COLO668 (cell line): ENCODE measurements around the gene SIN3B.

Experiments used
- DNase-seq: peaks from one replicate; lab custom pipeline; 2025; ENCODE audit not compliant: unreplicated experiment; lab: John Stamatoyannopoulos, UW

SIN3B gene

DNA sequence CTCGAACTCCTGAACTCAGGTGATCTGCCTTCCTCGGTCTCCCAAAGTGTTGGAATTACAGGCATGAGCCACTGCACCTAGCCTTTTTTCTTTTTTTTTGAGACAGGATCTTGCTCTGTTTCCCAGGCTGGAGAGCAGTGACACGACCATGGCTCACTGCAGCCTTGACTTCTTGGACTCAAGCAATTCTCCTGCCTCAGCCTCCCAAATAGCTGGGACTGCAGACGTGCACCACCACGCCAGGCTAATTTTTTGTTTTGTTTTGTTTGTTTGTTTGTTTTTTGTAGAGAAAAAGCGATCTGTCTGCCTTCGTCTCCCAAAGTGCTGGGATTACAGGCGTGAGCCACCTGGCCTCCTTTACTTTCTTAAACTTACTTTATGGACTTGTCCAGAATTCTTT lies 6.5 kb upstream of the SIN3B start:
- no peak for DNase-seq

GRCh38 chr19:16824658-16825311 lies 4.4 kb upstream of the SIN3B start:
- DNase-seq: no peak

GRCh38 chr19:16825312-16826052 lies 3.7 kb upstream of the SIN3B start:
- peak; percentile 4 for DNase-seq

GRCh38 chr19:16829822-16830289 lies 658 bp downstream of the SIN3B start:
- no peak for DNase-seq

GRCh38 chr19:16830679-16831078 lies 1.5 kb downstream of the SIN3B start:
- no peak for DNase-seq

DNA sequence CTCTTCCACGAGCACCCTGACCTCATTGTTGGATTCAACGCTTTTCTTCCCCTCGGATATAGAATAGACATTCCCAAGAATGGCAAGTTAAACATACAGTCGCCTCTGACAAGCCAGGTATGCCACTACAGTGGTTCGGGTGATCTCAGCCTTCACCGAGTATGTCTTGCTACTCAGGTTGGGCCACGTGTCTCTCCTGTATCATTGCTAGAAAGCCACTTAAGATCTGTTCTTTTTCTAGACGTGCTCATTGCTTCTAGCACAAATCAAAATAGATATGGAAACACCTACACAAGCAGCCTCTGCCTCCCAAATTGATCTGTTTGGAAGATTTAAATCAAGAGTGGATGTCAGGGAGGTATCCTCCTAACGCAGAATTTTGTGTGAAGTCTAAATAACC lies 2.3 kb downstream of the SIN3B start:
- no peak for DNase-seq

GRCh38 chr19:16834747-16835146 lies 5.5 kb downstream of the SIN3B start:
- no peak for DNase-seq

DNA sequence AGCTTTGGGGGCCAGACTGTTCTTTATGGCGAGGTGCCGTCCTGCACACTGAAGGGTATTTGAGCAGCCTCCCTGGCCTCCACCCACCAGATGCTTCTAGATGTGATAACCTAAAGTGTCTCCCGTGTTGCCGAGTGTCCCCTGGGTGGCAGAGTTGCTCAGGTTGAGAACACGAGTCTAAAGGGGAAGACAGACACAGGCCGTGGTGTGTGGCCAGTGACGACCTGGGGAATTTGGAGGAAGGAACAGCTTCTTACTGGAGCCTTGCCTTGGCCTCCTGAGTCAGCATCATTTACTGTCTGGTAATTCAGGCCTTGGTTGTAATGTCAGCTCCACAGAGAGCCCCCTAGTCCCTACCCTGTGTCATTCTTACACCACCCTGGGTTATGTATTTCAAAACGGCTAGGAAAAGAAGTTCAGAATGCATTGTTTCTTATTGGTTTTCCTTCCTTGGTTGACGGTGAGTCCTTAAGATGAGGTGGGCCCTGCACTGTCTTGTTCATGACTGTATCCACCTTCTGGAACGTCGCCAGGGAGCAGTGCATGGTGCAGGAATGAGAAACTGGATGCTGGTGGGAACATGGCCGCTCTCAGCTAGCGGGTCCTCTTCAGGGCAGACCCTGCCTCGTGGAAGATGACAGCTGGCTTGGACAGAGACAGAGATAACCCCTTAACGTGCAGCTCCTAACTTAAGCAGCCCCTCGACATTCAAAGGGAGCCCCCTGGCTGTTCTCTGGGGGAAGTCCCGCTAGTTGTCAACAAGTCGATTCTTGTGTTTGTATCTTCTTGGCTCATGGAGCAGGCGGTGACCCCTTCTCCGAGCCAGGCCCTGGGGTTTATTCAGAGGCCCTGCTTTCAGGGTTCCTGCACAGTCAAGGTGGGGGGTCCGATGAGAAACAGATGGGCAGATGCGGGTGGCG lies 7.2 kb downstream of the SIN3B start:
- DNase-seq: no peak

DNA sequence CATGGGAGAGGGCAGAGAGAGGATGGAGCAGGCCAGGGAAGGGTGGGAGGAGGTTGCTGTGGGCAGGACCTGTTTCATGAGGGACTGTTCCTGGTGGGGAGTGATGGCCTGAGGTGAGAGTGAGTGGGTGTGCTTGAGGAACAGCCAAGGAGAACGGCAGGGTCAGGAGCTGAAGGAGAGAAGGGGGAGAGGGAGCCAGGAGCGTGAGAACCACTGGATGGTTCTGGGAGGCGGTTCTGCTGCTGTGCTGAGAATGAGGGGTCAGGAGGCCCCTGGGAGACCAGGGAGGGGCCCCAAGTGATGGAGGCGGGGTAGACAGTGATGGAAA lies 7.8 kb downstream of the SIN3B start:
- DNase-seq: no peak

DNA sequence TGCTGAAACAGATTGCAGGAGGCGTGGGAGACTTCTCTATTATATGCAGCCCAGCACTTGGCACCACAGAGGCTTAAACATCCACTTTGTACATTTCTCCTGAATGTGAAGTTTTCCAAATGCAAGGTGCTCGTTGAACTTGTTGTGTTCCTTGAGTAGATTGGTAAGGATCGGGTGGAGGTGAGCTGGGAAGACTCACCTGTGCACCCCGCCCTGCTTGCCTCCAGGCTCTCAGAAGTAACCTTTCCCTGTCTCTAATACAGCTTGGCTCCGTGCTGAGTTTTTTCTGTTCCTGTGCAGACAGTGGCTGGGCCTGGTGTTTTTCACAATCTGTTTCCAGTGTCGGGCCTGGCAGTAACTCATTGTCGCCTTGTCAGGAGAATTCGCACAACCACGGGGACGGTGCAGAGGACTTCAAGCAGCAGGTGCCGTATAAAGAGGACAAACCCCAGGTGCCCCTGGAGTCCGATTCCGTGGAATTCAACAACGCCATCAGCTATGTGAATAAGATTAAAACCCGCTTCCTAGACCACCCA lies 12.3 kb downstream of the SIN3B start:
- DNase-seq: no peak

GRCh38 chr19:16846901-16847300 lies 17.7 kb downstream of the SIN3B start:
- no peak for DNase-seq

GRCh38 chr19:16847430-16847829 lies 18.2 kb downstream of the SIN3B start:
- DNase-seq: no peak

GRCh38 chr19:16849168-16849567 lies 20.0 kb downstream of the SIN3B start:
- DNase-seq: no peak

- no peak for DNase-seq
These were observed 20.9 kb downstream of the SIN3B start for GRCh38 chr19:16850133-16850532.

GRCh38 chr19:16851031-16851712 lies 22.0 kb downstream of the SIN3B start:
- no peak for DNase-seq

GRCh38 chr19:16853066-16853465 lies 23.9 kb downstream of the SIN3B start:
- no peak for DNase-seq

GRCh38 chr19:16856091-16856490 lies 26.9 kb downstream of the SIN3B start:
- no peak for DNase-seq

GRCh38 chr19:16859626-16860025 lies 30.4 kb downstream of the SIN3B start:
- DNase-seq: no peak

DNA sequence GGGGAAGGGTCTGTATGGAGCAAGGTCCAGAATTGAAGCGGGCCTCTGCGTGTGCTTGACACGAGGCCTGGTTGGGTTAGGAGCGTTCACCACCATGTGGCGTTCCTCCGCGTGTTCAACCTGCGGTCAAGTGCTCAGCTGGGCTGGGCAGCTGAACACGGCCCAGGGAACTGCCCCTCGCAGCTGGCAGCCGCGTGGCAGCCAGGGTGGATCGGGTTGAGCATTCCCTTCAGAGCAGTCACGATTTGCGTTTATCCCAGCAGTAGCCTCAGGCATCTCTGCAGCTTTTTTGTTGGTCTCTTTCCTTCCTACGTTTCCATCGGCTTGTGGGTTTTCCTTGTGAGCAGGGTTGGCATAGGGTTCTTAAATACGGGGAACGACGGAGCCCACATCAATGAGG lies 30.9 kb downstream of the SIN3B start:
- no peak for DNase-seq

DNA sequence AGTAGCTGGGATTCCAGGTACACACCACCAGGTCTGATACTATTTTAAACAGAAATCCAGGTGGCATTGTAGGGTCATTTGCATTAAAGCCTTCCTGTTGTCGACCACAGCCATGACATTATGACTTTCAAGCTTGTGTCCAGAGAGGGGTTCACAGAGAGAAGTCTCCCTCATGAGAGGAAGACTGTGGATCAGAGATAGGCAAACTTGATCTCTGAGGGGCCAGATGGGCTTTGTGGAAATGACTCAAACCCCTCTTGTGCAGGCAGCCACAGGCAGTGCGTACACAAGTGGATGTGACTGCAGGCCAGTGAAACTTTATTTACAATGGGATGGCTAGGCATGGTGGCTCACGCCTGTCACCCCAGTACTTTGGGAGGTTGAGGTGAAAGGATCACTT lies 31.8 kb downstream of the SIN3B start:
- no peak for DNase-seq

- DNase-seq: no peak
These were observed 32.6 kb downstream of the SIN3B start for GRCh38 chr19:16861834-16862233.
